Hepatocyte (in vitro differentiated cells): ENCODE measurements around the gene PAN3.

ENCODE experiments used
- EZH2 ChIP-seq: fragments of 200-600 bp; sonication (generic); IDR thresholded peaks from 2 replicates; pipeline ENCODE4 v1.6.1; 2016; ENCODE audit warnings: antibody characterized with exemption, mild to moderate bottlenecking, borderline replicate concordance
- EZH2phosphoT487 ChIP-seq: fragments of 200-600 bp; sonication (generic); IDR thresholded peaks from one replicate; pipeline ENCODE4 v1.6.1; 2018; ENCODE audit warnings: antibody characterized with exemption, mild to moderate bottlenecking, low read depth, moderate library complexity; ENCODE audit not compliant: unreplicated experiment, severe bottlenecking
- TF ChIP-seq, protein P1 (sequence below): fragments of 200-600 bp; sonication (generic); IDR thresholded peaks from 2 replicates; pipeline ENCODE4 v1.5.1; 2016; ENCODE audit warnings: antibody characterized with exemption, mild to moderate bottlenecking; ENCODE audit not compliant: poor library complexity

DNA sequence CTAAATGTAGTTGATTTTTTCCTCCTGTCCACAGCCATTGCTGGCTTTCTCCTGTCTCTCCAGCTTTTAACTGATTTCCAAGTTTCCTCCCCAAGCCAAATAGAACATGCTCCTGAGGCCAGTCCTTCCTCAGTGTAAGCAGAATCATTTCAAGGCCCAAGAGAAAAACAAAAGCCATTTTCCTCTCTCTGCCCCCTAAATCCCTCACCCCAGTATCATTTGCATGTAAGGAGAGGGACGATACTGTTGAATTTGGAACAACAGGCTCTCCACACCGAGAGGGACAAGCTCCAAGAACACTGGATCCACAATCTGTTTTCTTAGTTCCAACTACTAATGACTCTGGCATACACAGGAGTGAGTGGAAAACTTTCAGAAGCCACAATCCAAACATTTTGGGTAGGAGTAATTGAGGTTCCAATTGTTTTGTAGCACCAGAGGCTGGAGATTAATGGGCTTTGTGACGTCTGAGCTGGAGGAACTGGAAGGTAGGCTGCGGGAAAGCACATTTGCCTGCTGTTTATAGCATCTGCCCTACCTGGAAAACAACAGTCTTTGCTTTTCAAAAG is 199.7 kb downstream of the PAN3 start:
- TF ChIP-seq, protein P1, sequence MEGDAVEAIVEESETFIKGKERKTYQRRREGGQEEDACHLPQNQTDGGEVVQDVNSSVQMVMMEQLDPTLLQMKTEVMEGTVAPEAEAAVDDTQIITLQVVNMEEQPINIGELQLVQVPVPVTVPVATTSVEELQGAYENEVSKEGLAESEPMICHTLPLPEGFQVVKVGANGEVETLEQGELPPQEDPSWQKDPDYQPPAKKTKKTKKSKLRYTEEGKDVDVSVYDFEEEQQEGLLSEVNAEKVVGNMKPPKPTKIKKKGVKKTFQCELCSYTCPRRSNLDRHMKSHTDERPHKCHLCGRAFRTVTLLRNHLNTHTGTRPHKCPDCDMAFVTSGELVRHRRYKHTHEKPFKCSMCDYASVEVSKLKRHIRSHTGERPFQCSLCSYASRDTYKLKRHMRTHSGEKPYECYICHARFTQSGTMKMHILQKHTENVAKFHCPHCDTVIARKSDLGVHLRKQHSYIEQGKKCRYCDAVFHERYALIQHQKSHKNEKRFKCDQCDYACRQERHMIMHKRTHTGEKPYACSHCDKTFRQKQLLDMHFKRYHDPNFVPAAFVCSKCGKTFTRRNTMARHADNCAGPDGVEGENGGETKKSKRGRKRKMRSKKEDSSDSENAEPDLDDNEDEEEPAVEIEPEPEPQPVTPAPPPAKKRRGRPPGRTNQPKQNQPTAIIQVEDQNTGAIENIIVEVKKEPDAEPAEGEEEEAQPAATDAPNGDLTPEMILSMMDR: no peak
- TF ChIP-seq EZH2 (no peak), EZH2phosphoT487 (no peak)
